ENCODE data around the gene TMCC1. TPM values are rescaled to one million over a fixed set of nuclear protein-coding genes. Genes with fewer than 3 reads are reported as not detected.

Gene TMCC1
- total RNA-seq, 2 experiments from 2014 or later, result 21.6 to 22.1 TPM

DNA sequence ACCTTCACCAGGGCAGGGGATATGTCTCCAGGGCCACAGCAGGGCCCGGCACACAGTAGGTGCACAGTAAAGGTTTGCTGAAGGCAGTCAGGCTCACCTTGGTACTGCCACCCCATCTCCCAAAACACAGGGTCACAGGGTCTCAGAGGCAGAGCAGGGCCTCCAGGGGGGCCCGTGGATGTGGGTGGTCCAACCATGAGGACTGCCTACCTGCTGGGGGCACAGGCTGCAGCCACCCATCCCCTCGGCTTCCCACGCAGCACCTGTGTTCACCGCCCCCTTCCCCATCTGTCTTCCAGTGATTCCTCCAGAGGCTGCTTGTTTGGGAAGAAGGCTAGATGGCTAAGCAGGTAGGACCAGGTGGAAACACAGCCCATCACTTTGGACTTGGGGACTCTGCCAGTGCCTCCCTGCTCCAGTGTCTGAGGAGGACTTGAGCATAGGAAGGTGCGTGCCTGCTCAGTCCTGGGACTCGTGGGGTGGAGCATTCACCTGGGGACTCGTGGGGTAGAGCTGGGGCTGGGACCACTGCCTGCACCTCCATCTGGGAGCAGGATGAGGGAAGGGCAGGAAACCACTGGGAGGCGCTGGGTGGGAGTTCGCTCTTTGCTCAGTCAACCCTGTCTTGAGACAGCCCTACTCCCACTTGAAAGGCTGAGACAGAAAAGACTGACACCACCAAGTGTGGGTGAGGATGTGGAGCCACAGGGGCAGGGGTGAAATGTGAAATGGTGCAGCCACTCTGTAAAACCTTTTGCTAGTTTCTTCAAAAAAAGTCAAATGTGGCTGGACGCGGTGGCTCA is 268.2 kb downstream of the TMCC1 start:
- no peaks in the 10 kb centered on the region for H3K36me3 Mint-ChIP-seq
- H3K27me3 Mint-ChIP-seq, result peaks cover 14% of the 10 kb centered on the region
- DNase-seq (no peak), ATAC-seq (ENCODE audit: low read depth) (no peak)
- H3K4me3 Mint-ChIP-seq, result peak overlapping the region; percentile 57
- POLR2A ChIA-PET, result no interaction called here
- H3K4me1 Mint-ChIP-seq, result peaks cover 19% of the 10 kb centered on the region
- no peaks in the 10 kb centered on the region for H3K9me3 Mint-ChIP-seq
- no peak overlapping the region for H3K27ac Mint-ChIP-seq

- no peak for ATAC-seq (ENCODE audit: low read depth)
- H3K36me3 Mint-ChIP-seq, result no peaks in the 10 kb centered on the region
- H3K27me3 Mint-ChIP-seq, result peaks cover 14% of the 10 kb centered on the region
- no peak overlapping the region for H3K27ac Mint-ChIP-seq
- POLR2A ChIA-PET, result no interaction called here
- DNase-seq, result no peak
- peaks cover 19% of the 10 kb centered on the region for H3K4me1 Mint-ChIP-seq
- H3K4me3 Mint-ChIP-seq, result no peak overlapping the region
- H3K9me3 Mint-ChIP-seq, result no peaks in the 10 kb centered on the region
Measured at GRCh38 chr3:129624347-129625071, 269.0 kb downstream of the TMCC1 start.

DNA sequence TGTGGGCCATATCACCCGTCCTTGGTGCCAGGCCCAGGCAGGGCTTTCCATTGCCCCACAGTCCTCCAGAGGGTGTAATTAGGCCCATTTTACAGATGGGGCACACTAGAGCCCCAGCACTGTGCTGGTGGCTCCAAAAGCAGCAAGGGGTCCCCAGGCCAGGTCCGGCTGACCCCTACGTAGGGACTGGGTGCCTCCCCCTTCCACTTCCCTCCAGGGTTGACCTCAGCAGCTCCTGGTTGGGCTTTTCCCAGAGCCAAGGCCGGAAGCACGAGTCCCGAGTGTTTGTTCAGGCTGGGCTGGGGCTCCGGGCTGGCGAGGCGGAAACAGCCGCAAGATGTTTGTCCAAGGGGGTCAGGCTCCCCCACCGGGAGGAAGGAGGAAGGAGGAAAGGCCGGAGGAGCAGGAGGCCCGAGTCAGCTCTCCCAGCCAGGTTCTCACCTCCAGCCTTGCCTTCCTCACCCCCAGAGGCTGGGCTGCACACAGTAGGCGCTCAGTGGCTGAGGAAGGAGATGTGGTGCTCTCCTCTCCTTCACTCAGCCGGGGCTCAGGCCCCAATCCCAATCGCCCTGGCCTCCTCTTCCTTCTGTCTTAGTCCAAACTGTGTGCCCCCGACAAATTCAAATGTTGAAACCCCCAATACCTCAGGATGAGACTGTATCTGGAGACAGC is 269.9 kb downstream of the TMCC1 start:
- H3K36me3 Mint-ChIP-seq, result no peaks in the 10 kb centered on the region
- DNase-seq, result no peak
- POLR2A ChIA-PET, result no interaction called here

GRCh38 chr3:129622933-129623332 is 270.6 kb downstream of the TMCC1 start:
- H3K4me3 Mint-ChIP-seq, result no peak overlapping the region
- ATAC-seq (ENCODE audit: low read depth) (no peak), DNase-seq (no peak)
- no peaks in the 10 kb centered on the region for H3K36me3 Mint-ChIP-seq
- POLR2A ChIA-PET, result no interaction called here
- H3K27ac Mint-ChIP-seq, result no peak overlapping the region
- H3K27me3 Mint-ChIP-seq, result peaks cover 14% of the 10 kb centered on the region
- H3K9me3 Mint-ChIP-seq, result no peaks in the 10 kb centered on the region
- peaks cover 18% of the 10 kb centered on the region for H3K4me1 Mint-ChIP-seq

More for the DNA sequence above, 269.9 kb downstream of the TMCC1 start:
- Mint-ChIP-seq H3K27ac (no peak overlapping the region), H3K27me3 (peaks cover 16% of the 10 kb centered on the region), H3K4me1 (peaks cover 21% of the 10 kb centered on the region), H3K9me3 (no peaks in the 10 kb centered on the region), H3K4me3 (no peak overlapping the region)
- no peak for ATAC-seq (ENCODE audit: low read depth)

DNA sequence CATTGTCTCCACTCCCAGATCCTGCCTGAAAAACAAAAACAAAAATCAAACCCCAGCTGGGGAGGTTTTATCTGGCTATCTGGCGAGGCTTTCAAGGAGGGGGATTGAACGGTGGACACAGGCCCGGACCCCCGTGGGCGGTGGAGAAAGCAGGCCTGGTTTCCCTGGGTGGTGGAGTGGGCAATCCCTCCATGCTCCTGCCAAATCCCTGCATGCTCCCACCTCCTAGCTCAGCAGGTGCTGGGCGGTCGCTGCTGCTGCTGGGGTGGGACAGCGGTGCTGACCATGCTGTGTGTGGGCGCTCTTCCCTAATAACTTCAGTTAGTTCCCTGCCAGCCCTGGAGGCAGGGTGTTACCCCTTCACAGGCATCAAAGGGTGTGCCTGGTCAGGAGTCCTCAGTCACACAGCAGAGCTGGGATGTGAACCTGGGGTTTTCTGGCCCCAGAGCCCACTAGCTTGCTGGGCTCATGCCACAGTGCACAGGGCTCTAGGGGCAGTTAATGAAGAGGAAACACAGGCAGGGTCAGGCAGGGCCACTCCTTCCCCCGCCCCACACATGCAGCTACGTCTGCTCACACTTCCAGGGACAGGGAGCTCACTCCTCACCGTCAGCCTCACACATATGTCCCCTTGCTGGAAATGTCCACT is 271.2 kb downstream of the TMCC1 start:
- no peak for ATAC-seq (ENCODE audit: low read depth)
- peaks cover 11% of the 10 kb centered on the region for H3K27me3 Mint-ChIP-seq
- peaks cover 13% of the 10 kb centered on the region for H3K4me1 Mint-ChIP-seq
- H3K4me3 Mint-ChIP-seq, result no peak overlapping the region
- DNase-seq, result no peak
- H3K27ac Mint-ChIP-seq, result no peak overlapping the region
- no peaks in the 10 kb centered on the region for H3K36me3 Mint-ChIP-seq
- POLR2A ChIA-PET, result no interaction called here
- no peaks in the 10 kb centered on the region for H3K9me3 Mint-ChIP-seq

- POLR2A ChIA-PET, result no interaction called here
- H3K9me3 Mint-ChIP-seq, result no peaks in the 10 kb centered on the region
- no peak overlapping the region for H3K4me3 Mint-ChIP-seq
- no peak for ATAC-seq (ENCODE audit: low read depth)
- H3K4me1 Mint-ChIP-seq, result peaks cover 9% of the 10 kb centered on the region
- H3K36me3 Mint-ChIP-seq, result no peaks in the 10 kb centered on the region
- DNase-seq, result no peak
- peaks cover 11% of the 10 kb centered on the region for H3K27me3 Mint-ChIP-seq
- no peak overlapping the region for H3K27ac Mint-ChIP-seq
Measured at GRCh38 chr3:129621626-129622225, 271.8 kb downstream of the TMCC1 start.

DNA sequence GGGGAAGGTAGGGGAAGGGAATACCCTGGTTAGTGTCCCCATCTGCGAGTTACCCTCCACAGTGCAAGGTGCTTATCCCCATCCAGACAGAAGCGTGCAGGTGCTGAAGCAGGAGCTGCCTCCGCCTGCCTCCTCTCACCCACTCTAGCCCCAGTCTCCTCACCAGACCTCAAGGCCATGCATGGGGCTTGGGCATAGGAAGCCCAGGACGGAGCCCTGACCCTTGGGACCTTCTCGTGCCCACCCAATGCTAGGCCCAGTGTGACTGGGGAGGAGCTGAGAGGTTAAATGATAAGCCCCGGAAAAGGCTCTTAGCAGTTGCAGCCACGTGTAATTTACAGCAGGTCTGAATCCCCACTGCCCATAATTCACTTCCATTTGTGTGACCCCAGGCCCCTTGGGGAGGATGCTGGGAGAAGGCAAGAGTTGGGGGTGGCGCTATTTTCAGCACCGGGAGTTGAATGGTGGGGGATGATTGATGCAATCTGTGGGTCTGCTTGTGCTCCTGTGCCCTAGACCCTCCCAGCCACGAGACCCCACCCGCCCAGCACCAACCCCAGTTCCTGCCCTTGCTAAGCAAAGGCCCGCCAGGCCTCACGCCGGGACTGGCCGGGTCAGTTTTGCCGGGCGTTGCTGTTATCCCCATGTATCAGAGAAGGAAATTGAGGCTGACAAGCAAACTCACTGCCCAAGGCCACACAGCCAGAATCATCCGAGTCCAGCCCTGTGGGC is 272.5 kb downstream of the TMCC1 start:
- H3K27ac Mint-ChIP-seq, result no peak overlapping the region
- peaks cover 11% of the 10 kb centered on the region for H3K27me3 Mint-ChIP-seq
- H3K36me3 Mint-ChIP-seq, result no peaks in the 10 kb centered on the region
- DNase-seq, result no peak
- no peak overlapping the region for H3K4me3 Mint-ChIP-seq
- POLR2A ChIA-PET, result no interaction called here
- no peaks in the 10 kb centered on the region for H3K9me3 Mint-ChIP-seq
- ATAC-seq (ENCODE audit: low read depth), result no peak
- peaks cover 7% of the 10 kb centered on the region for H3K4me1 Mint-ChIP-seq

GRCh38 chr3:129619726-129620162 is 273.8 kb downstream of the TMCC1 start:
- H3K36me3 Mint-ChIP-seq, result no peaks in the 10 kb centered on the region
- ATAC-seq (ENCODE audit: low read depth), result no peak
- H3K4me3 Mint-ChIP-seq, result no peak overlapping the region
- no peak overlapping the region for H3K27ac Mint-ChIP-seq
- POLR2A ChIA-PET, result no interaction called here
- H3K27me3 Mint-ChIP-seq, result peaks cover 7% of the 10 kb centered on the region
- H3K9me3 Mint-ChIP-seq, result no peaks in the 10 kb centered on the region
- peaks cover 3% of the 10 kb centered on the region for H3K4me1 Mint-ChIP-seq
- no peak for DNase-seq

- H3K4me1 Mint-ChIP-seq, result peaks cover 3% of the 10 kb centered on the region
Measured at GRCh38 chr3:129618901-129619671, 274.4 kb downstream of the TMCC1 start.

GRCh38 chr3:129618186-129618820 is 275.2 kb downstream of the TMCC1 start:
- POLR2A ChIA-PET, result no interaction called here
- Mint-ChIP-seq H3K4me3 (no peak overlapping the region), H3K9me3 (no peaks in the 10 kb centered on the region), H3K4me1 (peaks cover 3% of the 10 kb centered on the region), H3K36me3 (no peaks in the 10 kb centered on the region), H3K27me3 (peaks cover 6% of the 10 kb centered on the region), H3K27ac (peak overlapping the region; percentile 25)
- DNase-seq (no peak), ATAC-seq (ENCODE audit: low read depth) (peak; percentile 23)

More at GRCh38 chr3:129618901-129619671, 274.4 kb downstream of the TMCC1 start:
- Mint-ChIP-seq H3K27ac (peak overlapping the region; percentile 25), H3K4me3 (no peak overlapping the region), H3K27me3 (peaks cover 6% of the 10 kb centered on the region), H3K9me3 (no peaks in the 10 kb centered on the region), H3K36me3 (no peaks in the 10 kb centered on the region)
- POLR2A ChIA-PET, result no interaction called here
- ATAC-seq (ENCODE audit: low read depth), result no peak
- no peak for DNase-seq

- Mint-ChIP-seq H3K4me1 (peaks cover 3% of the 10 kb centered on the region), H3K9me3 (no peaks in the 10 kb centered on the region), H3K4me3 (no peak overlapping the region), H3K27ac (no peak overlapping the region), H3K27me3 (peaks cover 6% of the 10 kb centered on the region), H3K36me3 (no peaks in the 10 kb centered on the region)
- ATAC-seq (ENCODE audit: low read depth) (no peak), DNase-seq (no peak)
- POLR2A ChIA-PET, result no interaction called here
Measured at GRCh38 chr3:129617381-129618185, 275.9 kb downstream of the TMCC1 start.

All from activated naive CD8-positive, alpha-beta T cell treated with anti-CD3 and anti-CD28 coated beads, Interleukin-2, amount 10 ng/mL, durations not matched to agents 7 days and 5 days (primary cell).